WTC11 (cell line): Measurements from ENCODE around the gene PSD4. TPM values are rescaled to one million over a fixed set of nuclear protein-coding genes. Genes with fewer than 3 reads are reported as not detected.

Source experiments
- ATAC-seq: fragments of 200-7000 bp; cut with Tn5 transposase; 2 replicates; pipeline ENCODE4 v1.10.0; 2021; ENCODE audit warnings: mild to moderate bottlenecking, moderate library complexity
- CTCF ChIA-PET: fragments of 300-600 bp; sonication (Branson Sonifier 250); formaldehyde crosslinking; loops from one replicate; lab custom pipeline; 2021; ENCODE audit warnings: antibody characterized with exemption; lab: Charles Lee
- POLR2A ChIA-PET: fragments of 350-600 bp; sonication (Branson Sonifier 250); formaldehyde crosslinking; loops from one replicate; lab custom pipeline; 2021; ENCODE audit warnings: antibody characterized with exemption; lab: Charles Lee
- DNase-seq: peaks from one replicate; pipeline ENCODE4 v3.0.0; 2021; ENCODE audit warnings: low spot score
- H3K27ac Mint-ChIP-seq: 2 replicates; pipeline ENCODE4 v1.8.0; 2021; ENCODE audit warnings: mixed read lengths
- H3K27me3 Mint-ChIP-seq: 2 replicates; pipeline ENCODE4 v1.8.0; 2021; ENCODE audit warnings: low read depth, mild to moderate bottlenecking, moderate library complexity, mixed read lengths
- H3K36me3 Mint-ChIP-seq: 2 replicates; pipeline ENCODE4 v1.8.0; 2021; ENCODE audit warnings: mixed read lengths
- H3K4me1 Mint-ChIP-seq: 2 replicates; pipeline ENCODE4 v1.8.0; 2022; ENCODE audit warnings: mixed read lengths
- H3K4me3 Mint-ChIP-seq: 2 replicates; pipeline ENCODE4 v1.8.0; 2021; ENCODE audit warnings: mild to moderate bottlenecking, moderate library complexity, mixed read lengths
- H3K9me3 Mint-ChIP-seq: 2 replicates; pipeline ENCODE4 v1.8.0; 2021; ENCODE audit warnings: mixed read lengths
- CBFB ChIP-seq: sonication (generic); formaldehyde crosslinking; IDR thresholded peaks from 2 replicates; pipeline ENCODE4 v1.8.1; 2022; ENCODE audit warnings: mild to moderate bottlenecking, low read depth, missing genetic modification reagents
- EMX1 ChIP-seq: fragments of 250-450 bp; sonication (Bioruptor Pico); IDR thresholded peaks from 2 replicates; pipeline ENCODE4 v1.8.0; 2021; ENCODE audit warnings: mild to moderate bottlenecking
- ESRRA ChIP-seq: sonication (generic); formaldehyde crosslinking; IDR thresholded peaks from 2 replicates; pipeline ENCODE4 v1.8.1; 2022; ENCODE audit warnings: mild to moderate bottlenecking, missing genetic modification reagents, borderline replicate concordance
- ETV6 ChIP-seq: sonication (generic); formaldehyde crosslinking; IDR thresholded peaks from 2 replicates; pipeline ENCODE4 v1.8.1; 2022; ENCODE audit warnings: mild to moderate bottlenecking, missing genetic modification reagents
- GABPB1 ChIP-seq: sonication (generic); formaldehyde crosslinking; IDR thresholded peaks from 2 replicates; pipeline ENCODE4 v1.8.1; 2023; ENCODE audit warnings: mild to moderate bottlenecking, missing genetic modification reagents
- GTF2I ChIP-seq: fragments of 250-450 bp; sonication (Bioruptor Pico); conservative IDR thresholded peaks from 2 replicates; pipeline ENCODE4 v1.4.0; 2021; ENCODE audit warnings: mild to moderate bottlenecking
- HMGXB4 ChIP-seq: sonication (generic); formaldehyde crosslinking; IDR thresholded peaks from 2 replicates; pipeline ENCODE4 v1.8.1; 2023; ENCODE audit warnings: mild to moderate bottlenecking, moderate library complexity, missing genetic modification reagents
- JAZF1 ChIP-seq: fragments of 250-450 bp; sonication (Bioruptor Pico); IDR thresholded peaks from 2 replicates; pipeline ENCODE4 v1.9.0; 2021; ENCODE audit warnings: moderate library complexity, mild to moderate bottlenecking, inconsistent platforms
- MYBL2 ChIP-seq: sonication (generic); formaldehyde crosslinking; IDR thresholded peaks from 2 replicates; pipeline ENCODE4 v1.8.1; 2023; ENCODE audit warnings: mild to moderate bottlenecking, moderate library complexity, missing genetic modification reagents
- PREB ChIP-seq: sonication (generic); formaldehyde crosslinking; IDR thresholded peaks from 2 replicates; pipeline ENCODE4 v1.8.1; 2022; ENCODE audit warnings: mild to moderate bottlenecking, missing genetic modification reagents, moderate library complexity, borderline replicate concordance
- RELA ChIP-seq: sonication (generic); formaldehyde crosslinking; IDR thresholded peaks from 2 replicates; pipeline ENCODE4 v1.8.1; 2022; ENCODE audit warnings: missing genetic modification reagents, mild to moderate bottlenecking, borderline replicate concordance
- SMAD3 ChIP-seq: sonication (generic); formaldehyde crosslinking; IDR thresholded peaks from 2 replicates; pipeline ENCODE4 v1.8.0; 2022; ENCODE audit warnings: missing genetic modification reagents, mild to moderate bottlenecking, borderline replicate concordance
- SMAD4 ChIP-seq: sonication (generic); formaldehyde crosslinking; IDR thresholded peaks from 2 replicates; pipeline ENCODE4 v1.8.0; 2022; ENCODE audit warnings: mild to moderate bottlenecking, missing genetic modification reagents
- TP53 ChIP-seq: sonication (generic); formaldehyde crosslinking; IDR thresholded peaks from 2 replicates; pipeline ENCODE4 v1.8.1; 2023; ENCODE audit warnings: mild to moderate bottlenecking, missing genetic modification reagents
- ZBTB43 ChIP-seq: sonication (generic); formaldehyde crosslinking; IDR thresholded peaks from 2 replicates; pipeline ENCODE4 v1.8.1; 2023; ENCODE audit warnings: mild to moderate bottlenecking, missing genetic modification reagents
- ZNF121 ChIP-seq: sonication (generic); formaldehyde crosslinking; IDR thresholded peaks from 2 replicates; pipeline ENCODE4 v1.8.0; 2023; ENCODE audit warnings: missing genetic modification reagents
- ZNF263 ChIP-seq: sonication (generic); formaldehyde crosslinking; IDR thresholded peaks from 2 replicates; pipeline ENCODE4 v1.8.1; 2022; ENCODE audit warnings: low read depth, mild to moderate bottlenecking, moderate library complexity, missing genetic modification reagents
- ZNF317 ChIP-seq: sonication (generic); formaldehyde crosslinking; IDR thresholded peaks from 2 replicates; pipeline ENCODE4 v1.8.1; 2023; ENCODE audit warnings: low read depth, mild to moderate bottlenecking, moderate library complexity, missing genetic modification reagents, borderline replicate concordance
- ZNF396 ChIP-seq: fragments of 250-450 bp; sonication (Bioruptor Pico); IDR thresholded peaks from 2 replicates; pipeline ENCODE4 v1.8.0; 2021; ENCODE audit warnings: mild to moderate bottlenecking, moderate library complexity, borderline replicate concordance
- ZSCAN18 ChIP-seq: fragments of 250-450 bp; sonication (Bioruptor Pico); IDR thresholded peaks from 2 replicates; pipeline ENCODE4 v2.1.2; 2022; ENCODE audit warnings: mild to moderate bottlenecking, moderate library complexity
- total RNA-seq: library from RNA; stranded (reverse); gene quantifications from 3 replicates; pipeline ENCODE4 v1.2.3, GENCODE V29; 2021
- TF ChIP-seq, protein P1 (sequence below): fragments of 250-450 bp; sonication (Bioruptor Pico); IDR thresholded peaks from 2 replicates; pipeline ENCODE4 v1.9.0; 2021; ENCODE audit warnings: moderate library complexity, mild to moderate bottlenecking, inconsistent platforms, borderline replicate concordance
- TF ChIP-seq, protein P2 (sequence below): sonication (generic); formaldehyde crosslinking; IDR thresholded peaks from 2 replicates; pipeline ENCODE4 v1.8.1; 2023; ENCODE audit warnings: mild to moderate bottlenecking, missing genetic modification reagents, moderate library complexity
- TF ChIP-seq, protein P3 (sequence below): sonication (generic); formaldehyde crosslinking; IDR thresholded peaks from 2 replicates; pipeline ENCODE4 v1.8.1; 2022; ENCODE audit warnings: low read depth, mild to moderate bottlenecking, moderate library complexity, missing genetic modification reagents, borderline replicate concordance

The PSD4 gene
- total RNA-seq, 1 experiment from 2014 or later: 1.5 TPM

- Mint-ChIP-seq H3K36me3 (no peaks in the 10 kb centered on the region), H3K9me3 (no peaks in the 10 kb centered on the region), H3K27me3 (peaks cover 22% of the 10 kb centered on the region), H3K4me3 (peak overlapping the region; percentile 65), H3K4me1 (no peaks in the 10 kb centered on the region; the same call in 1 of the 2 replicates), H3K27ac (no peak overlapping the region)
- DNase-seq (no peak), ATAC-seq (no peak)
- TF ChIP-seq HMGXB4 (CRISPR knock-in tag) (no peak), GTF2I (no peak), PREB (no peak), ETV6 (CRISPR knock-in tag) (no peak), ZBTB43 (CRISPR knock-in tag) (no peak), ZNF121 (CRISPR knock-in tag) (no peak), ESRRA (no peak), SMAD4 (CRISPR knock-in tag) (no peak), ZNF263 (CRISPR knock-in tag) (no peak), ZSCAN18 (CRISPR knock-in tag) (no peak), ZNF396 (no peak), EMX1 (CRISPR knock-in tag) (no peak), TP53 (CRISPR knock-in tag) (no peak), JAZF1 (CRISPR knock-in tag) (no peak), CBFB (no peak), RELA (CRISPR knock-in tag) (no peak), GABPB1 (CRISPR knock-in tag) (no peak)
- TF ChIP-seq, protein P1, sequence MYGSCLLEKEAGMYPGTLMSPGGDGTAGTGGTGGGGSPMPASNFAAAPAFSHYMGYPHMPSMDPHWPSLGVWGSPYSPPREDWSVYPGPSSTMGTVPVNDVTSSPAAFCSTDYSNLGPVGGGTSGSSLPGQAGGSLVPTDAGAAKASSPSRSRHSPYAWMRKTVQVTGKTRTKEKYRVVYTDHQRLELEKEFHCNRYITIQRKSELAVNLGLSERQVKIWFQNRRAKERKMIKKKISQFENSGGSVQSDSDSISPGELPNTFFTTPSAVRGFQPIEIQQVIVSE (CRISPR knock-in tag): no peak
- POLR2A ChIA-PET: no interaction called here
- CTCF ChIA-PET: interaction anchor here (0.6 to 7.9 kb wide), 10 partner anchors 15 to 238 kb away, joined by 4 to 155 read pairs (median 26); no protein-coding TSS in a partner anchor
Measured at GRCh38 chr2:113197347-113198047, 23.7 kb downstream of the PSD4 start.

GRCh38 chr2:113198048-113198789 is 24.4 kb downstream of the PSD4 start:
- peaks cover 22% of the 10 kb centered on the region for H3K27me3 Mint-ChIP-seq
- TF ChIP-seq, protein P2, sequence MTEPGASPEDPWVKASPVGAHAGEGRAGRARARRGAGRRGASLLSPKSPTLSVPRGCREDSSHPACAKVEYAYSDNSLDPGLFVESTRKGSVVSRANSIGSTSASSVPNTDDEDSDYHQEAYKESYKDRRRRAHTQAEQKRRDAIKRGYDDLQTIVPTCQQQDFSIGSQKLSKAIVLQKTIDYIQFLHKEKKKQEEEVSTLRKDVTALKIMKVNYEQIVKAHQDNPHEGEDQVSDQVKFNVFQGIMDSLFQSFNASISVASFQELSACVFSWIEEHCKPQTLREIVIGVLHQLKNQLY: no peak
- TF ChIP-seq SMAD3 (CRISPR knock-in tag): no peak
- TF ChIP-seq, protein P3, sequence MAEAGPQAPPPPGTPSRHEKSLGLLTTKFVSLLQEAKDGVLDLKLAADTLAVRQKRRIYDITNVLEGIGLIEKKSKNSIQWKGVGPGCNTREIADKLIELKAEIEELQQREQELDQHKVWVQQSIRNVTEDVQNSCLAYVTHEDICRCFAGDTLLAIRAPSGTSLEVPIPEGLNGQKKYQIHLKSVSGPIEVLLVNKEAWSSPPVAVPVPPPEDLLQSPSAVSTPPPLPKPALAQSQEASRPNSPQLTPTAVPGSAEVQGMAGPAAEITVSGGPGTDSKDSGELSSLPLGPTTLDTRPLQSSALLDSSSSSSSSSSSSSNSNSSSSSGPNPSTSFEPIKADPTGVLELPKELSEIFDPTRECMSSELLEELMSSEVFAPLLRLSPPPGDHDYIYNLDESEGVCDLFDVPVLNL (CRISPR knock-in tag): no peak
- TF ChIP-seq MYBL2: no peak
- TF ChIP-seq ZNF317: no peak
- TF ChIP-seq, all 79 proteins: peak for 0
- H3K9me3 Mint-ChIP-seq: no peaks in the 10 kb centered on the region
- ChIA-PET CTCF (interaction anchor here (0.6 to 7.9 kb wide), 61 partner anchors 9 to 941 kb away, joined by 3 to 155 read pairs (median 6); partner anchors contain the start of genes IL36G, PAX8 and PSD4), POLR2A (interaction anchor here (0.9 to 1.0 kb wide), 3 partner anchors 54 to 118 kb away, joined by 3 to 5 read pairs (median 3); no protein-coding TSS in a partner anchor)
- H3K4me1 Mint-ChIP-seq: no peaks in the 10 kb centered on the region; the same call in 1 of the 2 replicates
- no peak overlapping the region for H3K27ac Mint-ChIP-seq
- H3K4me3 Mint-ChIP-seq: peak overlapping the region; percentile 65
- DNase-seq (no peak), ATAC-seq (peak; percentile 12)
- no peaks in the 10 kb centered on the region for H3K36me3 Mint-ChIP-seq
